Measurements from ENCODE around the gene SH3RF2.

GRCh38 chr5:146076028-146076427 is 139.7 kb downstream of the SH3RF2 start:
- no peak for TF ChIP-seq BRCA1 (IDR thresholded peaks at IDR 0.05; ENCODE audit: low read depth, low read length)
- no peak for TF ChIP-seq TAF1 (IDR thresholded peaks at IDR 0.05; ENCODE audit: borderline replicate concordance, low read depth, low read length)
- no peak for TF ChIP-seq EZH2 (IDR thresholded peaks at IDR 0.05; ENCODE audit: borderline replicate concordance, control insufficient read depth, low read depth, low read length)
- TF ChIP-seq JUNB (IDR thresholded peaks at IDR 0.05) = no peak
- no peak for TF ChIP-seq TARDBP (IDR thresholded peaks at IDR 0.05; ENCODE audit: borderline replicate concordance)
- no peak for TF ChIP-seq CEBPB (IDR thresholded peaks at IDR 0.05; ENCODE audit: borderline replicate concordance in 1 of 2, low read depth in 2 of 2, low read length in 2 of 2)
- TF ChIP-seq, protein P1, sequence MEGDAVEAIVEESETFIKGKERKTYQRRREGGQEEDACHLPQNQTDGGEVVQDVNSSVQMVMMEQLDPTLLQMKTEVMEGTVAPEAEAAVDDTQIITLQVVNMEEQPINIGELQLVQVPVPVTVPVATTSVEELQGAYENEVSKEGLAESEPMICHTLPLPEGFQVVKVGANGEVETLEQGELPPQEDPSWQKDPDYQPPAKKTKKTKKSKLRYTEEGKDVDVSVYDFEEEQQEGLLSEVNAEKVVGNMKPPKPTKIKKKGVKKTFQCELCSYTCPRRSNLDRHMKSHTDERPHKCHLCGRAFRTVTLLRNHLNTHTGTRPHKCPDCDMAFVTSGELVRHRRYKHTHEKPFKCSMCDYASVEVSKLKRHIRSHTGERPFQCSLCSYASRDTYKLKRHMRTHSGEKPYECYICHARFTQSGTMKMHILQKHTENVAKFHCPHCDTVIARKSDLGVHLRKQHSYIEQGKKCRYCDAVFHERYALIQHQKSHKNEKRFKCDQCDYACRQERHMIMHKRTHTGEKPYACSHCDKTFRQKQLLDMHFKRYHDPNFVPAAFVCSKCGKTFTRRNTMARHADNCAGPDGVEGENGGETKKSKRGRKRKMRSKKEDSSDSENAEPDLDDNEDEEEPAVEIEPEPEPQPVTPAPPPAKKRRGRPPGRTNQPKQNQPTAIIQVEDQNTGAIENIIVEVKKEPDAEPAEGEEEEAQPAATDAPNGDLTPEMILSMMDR (IDR thresholded peaks at IDR 0.05 in 2 of 3, conservative IDR thresholded peaks at IDR 0.05 in 1 of 3; ENCODE audit: control insufficient read depth in 2 of 3, extremely low read depth in 1 of 3, insufficient read depth in 1 of 3, low read depth in 3 of 3, low read length in 3 of 3) = no peak
- no peak for TF ChIP-seq BCL11A (IDR thresholded peaks at IDR 0.05; ENCODE audit: low read depth, low read length)
- TF ChIP-seq ATF7 (IDR thresholded peaks at IDR 0.05; ENCODE audit: low read depth) = no peak
- no peak for TF ChIP-seq POU2F2 (IDR thresholded peaks at IDR 0.05; ENCODE audit: borderline replicate concordance, low read depth, low read length)
- TF ChIP-seq ZSCAN29 (IDR thresholded peaks at IDR 0.05) = no peak

Data from GM12878 (cell line).